Testis (tissue), 3 donors: Measurements from ENCODE around the gene SLC25A11. TPM values are rescaled to one million over a fixed set of nuclear protein-coding genes. Genes with fewer than 3 reads are reported as not detected.

Experiments used
- DNase-seq: peaks from one replicate; pipeline ENCODE4 v3.0.0-alpha.2; 2019
- H3K27ac ChIP-seq, 2 donors: fragments of 200-600 bp; sonication (generic); one replicate each; pipeline ENCODE4 v1.5.1; 2019
- H3K27me3 ChIP-seq: fragments of 200-600 bp; sonication (generic); one replicate; pipeline ENCODE4 v1.5.1; 2019
- H3K36me3 ChIP-seq: fragments of 200-600 bp; sonication (generic); one replicate; pipeline ENCODE4 v1.5.1; 2017; ENCODE audit warnings: low read depth; ENCODE audit errors: missing control alignments
- H3K4me1 ChIP-seq: fragments of 200-600 bp; sonication (generic); one replicate; pipeline ENCODE4 v1.5.1; 2019
- H3K4me3 ChIP-seq, 2 donors: fragments of 200-600 bp; sonication (generic); one replicate each; pipeline ENCODE4 v1.5.1; 2017 to 2019
- H3K9me3 ChIP-seq: fragments of 200-600 bp; sonication (generic); one replicate; pipeline ENCODE4 v1.5.1; 2017
- CTCF ChIP-seq, 3 experiments: fragments of 450-650 bp in 2 of 3; fragments of 200-600 bp in 1 of 3; sonication (generic) in 1 of 3; IDR thresholded peaks; one replicate each; pipeline ENCODE4 v1.5.1; 2016 to 2019; ENCODE audit warnings: antibody characterized with exemption in 3 of 3, mild to moderate bottlenecking in 2 of 3, moderate library complexity in 1 of 3
- POLR2A ChIP-seq: fragments of 450-650 bp; IDR thresholded peaks from one replicate; pipeline ENCODE4 v1.6.1; 2017; ENCODE audit warnings: antibody characterized with exemption, mild to moderate bottlenecking, moderate library complexity
- WGBS, 2 donors: methylation state at CpG; one replicate each; pipeline ENCODE4 v1.1.5; 2018; 5-methylcytosine and 5-hydroxymethylcytosine counted together
- intact Hi-C: fragments of 100-400 bp; cut with DNase I; formaldehyde crosslinking; loops from one replicate; pipeline ENCODE4 v1.15.1; 2023; ENCODE audit warnings: low total_unique reads
- polyA plus RNA-seq: library from polyadenylated mRNA; stranded (reverse); fragments of 350-450 nt; fragmentation: Illumina TruSeq; extraction: RNeasy Lipid Tissue Mini Kit (QIAGEN cat#74804); gene quantifications from one replicate; pipeline ENCODE4 v1.2.3, GENCODE V29; 2014; ENCODE audit warnings: low read depth, low replicate concordance; ENCODE audit not compliant: insufficient read depth
- total RNA-seq, 2 donors: library from RNA; depleted of rRNA; stranded (reverse); fragments of >200 nt; gene quantifications; one replicate each; pipeline ENCODE4 v1.2.3, GENCODE V29; 2016

Gene SLC25A11
- total and polyA plus RNA-seq, 3 donors from 2014 or later: 23.7 to 25.9 (median 24.3) TPM

- Histone ChIP-seq H3K36me3 (no peaks in the 10 kb centered on the region), H3K4me1 (peaks cover 8% of the 10 kb centered on the region), H3K27ac (no peak overlapping the region), H3K9me3 (no peaks in the 10 kb centered on the region), H3K27me3 (no peaks in the 10 kb centered on the region), H3K4me3 (peak overlapping the region; percentile 20 to 42)
- TF ChIP-seq CTCF (IDR thresholded peaks at IDR 0.05): no peak
- no peak for TF ChIP-seq POLR2A
- intact Hi-C loops: no loop called here
- peak; percentile 54 for DNase-seq
- WGBS, 2 donors: 59% methylated on average over 16 to 48 of the region's 48 CpGs
Measured at GRCh38 chr17:4901648-4902344, 38.0 kb downstream of the SLC25A11 start.

GRCh38 chr17:4901108-4901647 is 38.7 kb downstream of the SLC25A11 start:
- DNase-seq: no peak
- no peaks in the 10 kb centered on the region for H3K9me3 ChIP-seq
- peak overlapping the region; percentile 20 to 42 for H3K4me3 ChIP-seq
- H3K27ac ChIP-seq: no peak overlapping the region
- peaks cover 8% of the 10 kb centered on the region for H3K4me1 ChIP-seq
- H3K36me3 ChIP-seq: no peaks in the 10 kb centered on the region
- H3K27me3 ChIP-seq: no peaks in the 10 kb centered on the region
- intact Hi-C loops: no loop called here
- WGBS, 2 donors: 64 to 76% methylated on average over 18 to 37 of the region's 37 CpGs
- TF ChIP-seq POLR2A: no peak
- TF ChIP-seq CTCF (IDR thresholded peaks at IDR 0.05): no peak

- Histone ChIP-seq H3K36me3 (no peaks in the 10 kb centered on the region), H3K4me3 (peak overlapping the region in 1 of 2 donors; percentile 42), H3K4me1 (peaks cover 8% of the 10 kb centered on the region), H3K27ac (no peak overlapping the region), H3K27me3 (no peaks in the 10 kb centered on the region), H3K9me3 (no peaks in the 10 kb centered on the region)
- DNase-seq: no peak
- intact Hi-C loops: no loop called here
- TF ChIP-seq CTCF (IDR thresholded peaks at IDR 0.05): no peak
- TF ChIP-seq POLR2A: no peak
- WGBS, 2 donors: 46 to 72% methylated on average over 30 to 59 of the region's 65 CpGs
Measured at GRCh38 chr17:4900231-4901107, 39.4 kb downstream of the SLC25A11 start.

DNA sequence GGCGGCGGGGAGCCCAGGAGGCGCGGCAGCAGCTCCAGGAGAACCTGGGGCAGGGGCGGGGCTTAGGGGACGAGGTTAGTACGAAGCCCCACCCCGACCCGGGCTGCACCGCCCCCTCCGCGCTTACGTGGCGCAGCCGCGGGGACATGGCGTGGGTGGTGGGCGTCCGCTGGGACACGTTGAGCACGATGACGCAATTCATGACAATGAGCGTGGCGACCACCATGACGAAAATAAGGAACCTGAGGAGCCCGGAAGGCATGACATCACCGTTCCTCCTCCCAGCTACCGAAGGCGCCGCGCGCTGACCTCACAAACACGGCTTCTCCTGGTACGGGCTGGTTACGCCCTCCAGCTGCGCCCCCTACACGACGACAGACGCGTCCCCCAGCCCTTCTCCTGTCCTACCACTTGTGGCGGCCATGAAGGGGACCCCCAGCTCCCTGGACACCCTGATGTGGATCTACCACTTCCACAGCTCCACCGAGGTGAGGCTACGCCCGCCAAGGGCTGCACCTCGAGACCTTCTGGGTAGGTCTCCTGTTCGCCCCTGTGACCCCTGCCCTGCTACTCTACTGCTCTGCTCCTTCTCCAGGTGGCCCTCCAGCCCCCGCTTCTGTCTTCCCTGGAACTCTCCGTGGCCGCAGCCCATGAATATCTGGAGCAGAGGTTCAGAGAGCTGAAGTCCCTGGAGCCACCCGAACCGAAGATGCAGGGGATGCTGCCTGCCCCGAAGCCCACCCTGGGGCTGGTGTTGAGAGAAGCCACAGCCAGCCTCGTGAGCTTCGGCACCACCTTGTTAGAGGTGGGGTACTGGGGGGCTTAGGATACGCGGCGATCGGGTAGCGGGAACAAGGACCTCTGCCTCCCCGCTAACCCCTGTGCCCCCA is 40.3 kb downstream of the SLC25A11 start, which contains the start of gene C17orf107:
Gene C17orf107 (plus strand): TSS at position 196 of the 890 bp plus-strand sequence. CDS start 227 bp downstream, at position 423.
- Histone ChIP-seq H3K4me3 (peak within 1 kb of the TSS; percentile 36 to 42), H3K36me3 (no peaks in the 10 kb centered on the region), H3K4me1 (peaks cover 8% of the 10 kb centered on the region), H3K27ac (no peak within 1 kb of the TSS), H3K9me3 (no peaks in the 10 kb centered on the region), H3K27me3 (no peaks in the 10 kb centered on the region)
- intact Hi-C loops: loop anchor here (10.0 kb wide), 1 partner anchor 195 kb away; the partner anchor contains the start of gene PELP1
- TF ChIP-seq CTCF (IDR thresholded peaks at IDR 0.05): no peak
- no peak for TF ChIP-seq POLR2A
- DNase-seq: peak; percentile 76
- 29 to 35% methylated on average over 22 to 54 of the region's 60 CpGs for WGBS, 2 donors
